Transverse colon (tissue), 3 donors: Measurements from ENCODE around the gene LRRC73.

Experiments
- CTCF ChIP-seq, 5 experiments: fragments of 200-600 bp in 3 of 5; fragments of 450-650 bp in 2 of 5; sonication (generic) in 3 of 5; IDR thresholded peaks; 1 replicate in 2 of 5; 2 replicates in 3 of 5; pipeline ENCODE4 v1.5.1; 2016 to 2017; ENCODE audit warnings: antibody characterized with exemption in 5 of 5, inconsistent platforms in 3 of 5, mild to moderate bottlenecking in 2 of 5, moderate library complexity in 1 of 5
- POLR2A ChIP-seq: fragments of 450-650 bp; IDR thresholded peaks from one replicate; pipeline ENCODE4 v1.6.1; 2016; ENCODE audit warnings: antibody characterized with exemption, mild to moderate bottlenecking, moderate library complexity

- no peak for TF ChIP-seq CTCF (IDR thresholded peaks at IDR 0.05)
- peak; percentile 60 for TF ChIP-seq POLR2A
These were observed at the start of gene LRRC73 for GRCh38 chr6:43509984-43510826.
